Keratinocyte (primary cell): ENCODE results near the gene ACTR2.

Source experiments
- EZH2 ChIP-seq: IDR thresholded peaks from one replicate; pipeline ENCODE4 v1.6.1; 2012; ENCODE audit warnings: inconsistent platforms, mild to moderate bottlenecking, low read length, moderate library complexity
- TF ChIP-seq, protein P1 (sequence below), 3 experiments: IDR thresholded peaks in 1 of 3; conservative IDR thresholded peaks in 1 of 3; optimal IDR thresholded peaks in 1 of 3; 2 replicates in 2 of 3; 3 replicates in 1 of 3; pipeline versions ENCODE3 to v1.5.1; 2011; ENCODE audit warnings: low read length in 3 of 3, mild to moderate bottlenecking in 3 of 3, moderate library complexity in 2 of 3, control low read depth in 1 of 3, inconsistent platforms in 1 of 3; ENCODE audit not compliant: insufficient read depth in 2 of 3; ENCODE audit errors: extremely low read depth in 1 of 3

GRCh38 chr2:65298089-65298488 lies 70.5 kb downstream of the ACTR2 start:
- TF ChIP-seq, protein P1, sequence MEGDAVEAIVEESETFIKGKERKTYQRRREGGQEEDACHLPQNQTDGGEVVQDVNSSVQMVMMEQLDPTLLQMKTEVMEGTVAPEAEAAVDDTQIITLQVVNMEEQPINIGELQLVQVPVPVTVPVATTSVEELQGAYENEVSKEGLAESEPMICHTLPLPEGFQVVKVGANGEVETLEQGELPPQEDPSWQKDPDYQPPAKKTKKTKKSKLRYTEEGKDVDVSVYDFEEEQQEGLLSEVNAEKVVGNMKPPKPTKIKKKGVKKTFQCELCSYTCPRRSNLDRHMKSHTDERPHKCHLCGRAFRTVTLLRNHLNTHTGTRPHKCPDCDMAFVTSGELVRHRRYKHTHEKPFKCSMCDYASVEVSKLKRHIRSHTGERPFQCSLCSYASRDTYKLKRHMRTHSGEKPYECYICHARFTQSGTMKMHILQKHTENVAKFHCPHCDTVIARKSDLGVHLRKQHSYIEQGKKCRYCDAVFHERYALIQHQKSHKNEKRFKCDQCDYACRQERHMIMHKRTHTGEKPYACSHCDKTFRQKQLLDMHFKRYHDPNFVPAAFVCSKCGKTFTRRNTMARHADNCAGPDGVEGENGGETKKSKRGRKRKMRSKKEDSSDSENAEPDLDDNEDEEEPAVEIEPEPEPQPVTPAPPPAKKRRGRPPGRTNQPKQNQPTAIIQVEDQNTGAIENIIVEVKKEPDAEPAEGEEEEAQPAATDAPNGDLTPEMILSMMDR (optimal IDR thresholded peaks at IDR 0.05 in 1 of 3, IDR thresholded peaks at IDR 0.05 in 1 of 3, conservative IDR thresholded peaks at IDR 0.05 in 1 of 3; ENCODE audit: extremely low read depth in 1 of 3, insufficient read depth in 2 of 3, low read length in 3 of 3): no peak
- no peak for TF ChIP-seq EZH2
